Measurements from ENCODE around the gene KIF21A. TPM values are rescaled to one million over a fixed set of nuclear protein-coding genes. Genes with fewer than 3 reads are reported as not detected.

KIF21A gene
- total and polyA plus RNA-seq, 2 of the 13 experiments (the other 11 are each of a cell fraction or from before 2014, with no cell fraction given): 20.6 to 39.7 TPM

DNA sequence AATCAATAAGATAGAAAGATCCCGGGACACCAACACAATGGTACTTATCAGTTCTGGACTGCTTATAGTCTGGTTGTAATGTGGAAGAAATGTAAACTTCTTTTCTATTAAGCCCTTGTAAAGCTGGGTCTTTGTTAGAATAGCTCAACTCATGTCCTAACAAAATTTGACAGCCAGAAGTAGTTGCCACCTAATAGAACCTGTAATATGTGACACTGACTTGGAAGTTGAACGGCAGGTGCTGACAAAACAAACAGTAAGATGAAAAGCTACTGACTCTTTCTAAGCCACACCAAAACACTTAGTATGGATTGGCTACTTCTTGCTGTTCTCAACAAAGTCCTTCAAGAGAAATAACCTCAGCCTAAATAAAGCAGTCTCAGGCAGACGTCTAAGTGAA is 56.6 kb downstream of the KIF21A start:
- intact Hi-C loops (cut with micrococcal nuclease; ENCODE audit: unreplicated experiment): no loop called here
- CTCF ChIA-PET (ENCODE audit: low intra/inter-chr PET ratio, low total read pairs): no interaction called here
- ATAC-seq: no peak
- H2AFZ ChIP-seq (ENCODE audit: low read length): no peak overlapping the region
- no peak overlapping the region for H3K27ac ChIP-seq (ENCODE audit: extremely low read length, insufficient read depth, low read length)
- H3K4me2 ChIP-seq (ENCODE audit: low read depth, low read length): no peak overlapping the region
- in situ Hi-C loops (cut with HindIII; ENCODE audit: extremely low pct_ligation_motif_present, low pct_unique_long_range_greater_than_20kb): no loop called here
- peaks cover 4% of the 10 kb centered on the region for H3K79me2 ChIP-seq (ENCODE audit: insufficient read depth, low read length)
- POLR2A ChIA-PET: no interaction called here
- H3K27me3 ChIP-seq (ENCODE audit: control insufficient read depth in 1 of 2, insufficient read depth in 2 of 2, low read length in 2 of 2): no peaks in the 10 kb centered on the region
- no peaks in the 10 kb centered on the region for H3K36me3 ChIP-seq (replicated peaks in 1 of 2; ENCODE audit: control insufficient read depth in 1 of 2, insufficient read depth in 2 of 2, low read length in 2 of 2)
- H3K4me1 ChIP-seq (ENCODE audit: insufficient read depth, low read length): peaks cover 23% of the 10 kb centered on the region
- TF ChIP-seq ZNF839 (CRISPR knock-in tag; IDR thresholded peaks at IDR 0.05; ENCODE audit: borderline replicate concordance) (no peak), SP2 (CRISPR knock-in tag; IDR thresholded peaks at IDR 0.05) (no peak), CBX5 (CRISPR knock-in tag; IDR thresholded peaks at IDR 0.05; ENCODE audit: borderline replicate concordance) (no peak), ZNF777 (CRISPR knock-in tag; IDR thresholded peaks at IDR 0.05) (no peak), SYNCRIP (IDR thresholded peaks at IDR 0.05; ENCODE audit: insufficient read depth, low read depth, low read length) (no peak), ZNF674 (CRISPR knock-in tag; IDR thresholded peaks at IDR 0.05; ENCODE audit: low read depth) (no peak), MEF2D (CRISPR knock-in tag; IDR thresholded peaks at IDR 0.05) (no peak), ZNF761 (CRISPR knock-in tag; conservative IDR thresholded peaks at IDR 0.05) (no peak), ZNF225 (CRISPR knock-in tag; IDR thresholded peaks at IDR 0.05) (no peak)
- TF ChIP-seq, protein P1, sequence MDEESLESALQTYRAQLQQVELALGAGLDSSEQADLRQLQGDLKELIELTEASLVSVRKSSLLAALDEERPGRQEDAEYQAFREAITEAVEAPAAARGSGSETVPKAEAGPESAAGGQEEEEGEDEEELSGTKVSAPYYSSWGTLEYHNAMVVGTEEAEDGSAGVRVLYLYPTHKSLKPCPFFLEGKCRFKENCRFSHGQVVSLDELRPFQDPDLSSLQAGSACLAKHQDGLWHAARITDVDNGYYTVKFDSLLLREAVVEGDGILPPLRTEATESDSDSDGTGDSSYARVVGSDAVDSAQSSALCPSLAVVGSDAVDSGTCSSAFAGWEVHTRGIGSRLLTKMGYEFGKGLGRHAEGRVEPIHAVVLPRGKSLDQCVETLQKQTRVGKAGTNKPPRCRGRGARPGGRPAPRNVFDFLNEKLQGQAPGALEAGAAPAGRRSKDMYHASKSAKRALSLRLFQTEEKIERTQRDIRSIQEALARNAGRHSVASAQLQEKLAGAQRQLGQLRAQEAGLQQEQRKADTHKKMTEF (CRISPR knock-in tag; IDR thresholded peaks at IDR 0.05): no peak
- TF ChIP-seq, protein P2, sequence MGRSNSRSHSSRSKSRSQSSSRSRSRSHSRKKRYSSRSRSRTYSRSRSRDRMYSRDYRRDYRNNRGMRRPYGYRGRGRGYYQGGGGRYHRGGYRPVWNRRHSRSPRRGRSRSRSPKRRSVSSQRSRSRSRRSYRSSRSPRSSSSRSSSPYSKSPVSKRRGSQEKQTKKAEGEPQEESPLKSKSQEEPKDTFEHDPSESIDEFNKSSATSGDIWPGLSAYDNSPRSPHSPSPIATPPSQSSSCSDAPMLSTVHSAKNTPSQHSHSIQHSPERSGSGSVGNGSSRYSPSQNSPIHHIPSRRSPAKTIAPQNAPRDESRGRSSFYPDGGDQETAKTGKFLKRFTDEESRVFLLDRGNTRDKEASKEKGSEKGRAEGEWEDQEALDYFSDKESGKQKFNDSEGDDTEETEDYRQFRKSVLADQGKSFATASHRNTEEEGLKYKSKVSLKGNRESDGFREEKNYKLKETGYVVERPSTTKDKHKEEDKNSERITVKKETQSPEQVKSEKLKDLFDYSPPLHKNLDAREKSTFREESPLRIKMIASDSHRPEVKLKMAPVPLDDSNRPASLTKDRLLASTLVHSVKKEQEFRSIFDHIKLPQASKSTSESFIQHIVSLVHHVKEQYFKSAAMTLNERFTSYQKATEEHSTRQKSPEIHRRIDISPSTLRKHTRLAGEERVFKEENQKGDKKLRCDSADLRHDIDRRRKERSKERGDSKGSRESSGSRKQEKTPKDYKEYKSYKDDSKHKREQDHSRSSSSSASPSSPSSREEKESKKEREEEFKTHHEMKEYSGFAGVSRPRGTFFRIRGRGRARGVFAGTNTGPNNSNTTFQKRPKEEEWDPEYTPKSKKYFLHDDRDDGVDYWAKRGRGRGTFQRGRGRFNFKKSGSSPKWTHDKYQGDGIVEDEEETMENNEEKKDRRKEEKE (IDR thresholded peaks at IDR 0.05): no peak
- TF ChIP-seq, protein P3, sequence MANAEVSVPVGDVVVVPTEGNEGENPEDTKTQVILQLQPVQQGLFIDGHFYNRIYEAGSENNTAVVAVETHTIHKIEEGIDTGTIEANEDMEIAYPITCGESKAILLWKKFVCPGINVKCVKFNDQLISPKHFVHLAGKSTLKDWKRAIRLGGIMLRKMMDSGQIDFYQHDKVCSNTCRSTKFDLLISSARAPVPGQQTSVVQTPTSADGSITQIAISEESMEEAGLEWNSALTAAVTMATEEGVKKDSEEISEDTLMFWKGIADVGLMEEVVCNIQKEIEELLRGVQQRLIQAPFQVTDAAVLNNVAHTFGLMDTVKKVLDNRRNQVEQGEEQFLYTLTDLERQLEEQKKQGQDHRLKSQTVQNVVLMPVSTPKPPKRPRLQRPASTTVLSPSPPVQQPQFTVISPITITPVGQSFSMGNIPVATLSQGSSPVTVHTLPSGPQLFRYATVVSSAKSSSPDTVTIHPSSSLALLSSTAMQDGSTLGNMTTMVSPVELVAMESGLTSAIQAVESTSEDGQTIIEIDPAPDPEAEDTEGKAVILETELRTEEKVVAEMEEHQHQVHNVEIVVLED (CRISPR knock-in tag; IDR thresholded peaks at IDR 0.05; ENCODE audit: borderline replicate concordance): no peak
- no peak overlapping the region for H3K9ac ChIP-seq (ENCODE audit: insufficient read depth, low read depth, low read length)
- no peaks in the 10 kb centered on the region for H4K20me1 ChIP-seq (ENCODE audit: insufficient read depth, low read length)
- no TSS peak for BruUV-seq (replicated peaks)
- no peaks in the 10 kb centered on the region for H3K9me3 ChIP-seq (ENCODE audit: low read length)
- no peak for DNase-seq (ENCODE audit: low spot score)
- no peak for FAIRE-seq
- H3K4me3 ChIP-seq (replicated peaks in 1 of 3; ENCODE audit: insufficient read depth in 1 of 3, low read depth in 2 of 3, low read length in 3 of 3): no peak overlapping the region
- WGBS (ENCODE audit: low lambda C conversion rate): 75% methylated on average over 3 of the region's 3 CpGs
